Neutrophil (primary cell): ENCODE measurements around the gene PDE7B.

ENCODE experiments used
- H3K27ac ChIP-seq: fragments of 200-600 bp; sonication (generic); 2 replicates; pipeline ENCODE4 v1.5.1; 2016; ENCODE audit warnings: mild to moderate bottlenecking, moderate library complexity
- H3K27me3 ChIP-seq: fragments of 200-600 bp; sonication (generic); 2 replicates; pipeline ENCODE4 v1.6.0; 2016; ENCODE audit warnings: mild to moderate bottlenecking
- H3K36me3 ChIP-seq: fragments of 200-600 bp; sonication (generic); 2 replicates; pipeline ENCODE4 v1.5.1; 2017
- H3K4me1 ChIP-seq, 2 experiments: fragments of 200-600 bp in 1 of 2; sonication (generic) in 1 of 2; 1 replicate in 1 of 2; 2 replicates in 1 of 2; pipeline versions ENCODE4 v1.5.1 to v1.6.1; 2013 to 2016; ENCODE audit warnings: low read depth in 1 of 2, low read length in 1 of 2, mild to moderate bottlenecking in 1 of 2, moderate library complexity in 1 of 2; ENCODE audit not compliant: control insufficient read depth in 1 of 2, insufficient read depth in 1 of 2
- H3K4me3 ChIP-seq, 2 experiments: fragments of 200-600 bp in 1 of 2; sonication (generic) in 1 of 2; 1 replicate in 1 of 2; 2 replicates in 1 of 2; pipeline ENCODE4 v1.5.1; 2013 to 2016; ENCODE audit warnings: low read depth in 1 of 2, low read length in 1 of 2, mild to moderate bottlenecking in 1 of 2, moderate library complexity in 1 of 2
- H3K9me3 ChIP-seq: fragments of 200-600 bp; sonication (generic); 2 replicates; pipeline ENCODE4 v1.5.1; 2016
- TF ChIP-seq, protein P1 (sequence below): fragments of 200-600 bp; sonication (generic); IDR thresholded peaks from 2 replicates; pipeline ENCODE4 v1.5.1; 2016; ENCODE audit warnings: antibody characterized with exemption

PDE7B gene

DNA sequence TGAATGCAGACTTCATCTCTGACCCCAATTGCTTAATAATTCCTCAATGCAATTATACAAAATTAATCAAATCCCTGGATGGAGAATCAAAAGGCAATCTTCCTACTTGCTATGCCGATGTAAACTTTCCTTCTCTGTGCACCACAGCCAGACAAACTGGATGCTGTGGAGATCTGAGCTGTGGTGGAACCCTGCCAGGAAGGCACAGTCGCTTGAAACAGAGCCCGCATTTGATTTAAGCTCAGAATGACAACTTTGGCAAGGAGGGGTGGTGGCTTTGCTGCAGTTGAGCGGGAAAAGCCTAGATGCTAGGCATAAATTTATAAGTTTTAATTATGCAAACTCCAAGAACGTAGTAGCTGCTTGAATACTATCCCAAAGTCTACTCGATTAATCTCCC is 207.8 kb downstream of the PDE7B start:
- no peak overlapping the region for H3K27ac ChIP-seq
- TF ChIP-seq, protein P1, sequence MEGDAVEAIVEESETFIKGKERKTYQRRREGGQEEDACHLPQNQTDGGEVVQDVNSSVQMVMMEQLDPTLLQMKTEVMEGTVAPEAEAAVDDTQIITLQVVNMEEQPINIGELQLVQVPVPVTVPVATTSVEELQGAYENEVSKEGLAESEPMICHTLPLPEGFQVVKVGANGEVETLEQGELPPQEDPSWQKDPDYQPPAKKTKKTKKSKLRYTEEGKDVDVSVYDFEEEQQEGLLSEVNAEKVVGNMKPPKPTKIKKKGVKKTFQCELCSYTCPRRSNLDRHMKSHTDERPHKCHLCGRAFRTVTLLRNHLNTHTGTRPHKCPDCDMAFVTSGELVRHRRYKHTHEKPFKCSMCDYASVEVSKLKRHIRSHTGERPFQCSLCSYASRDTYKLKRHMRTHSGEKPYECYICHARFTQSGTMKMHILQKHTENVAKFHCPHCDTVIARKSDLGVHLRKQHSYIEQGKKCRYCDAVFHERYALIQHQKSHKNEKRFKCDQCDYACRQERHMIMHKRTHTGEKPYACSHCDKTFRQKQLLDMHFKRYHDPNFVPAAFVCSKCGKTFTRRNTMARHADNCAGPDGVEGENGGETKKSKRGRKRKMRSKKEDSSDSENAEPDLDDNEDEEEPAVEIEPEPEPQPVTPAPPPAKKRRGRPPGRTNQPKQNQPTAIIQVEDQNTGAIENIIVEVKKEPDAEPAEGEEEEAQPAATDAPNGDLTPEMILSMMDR: no peak

DNA sequence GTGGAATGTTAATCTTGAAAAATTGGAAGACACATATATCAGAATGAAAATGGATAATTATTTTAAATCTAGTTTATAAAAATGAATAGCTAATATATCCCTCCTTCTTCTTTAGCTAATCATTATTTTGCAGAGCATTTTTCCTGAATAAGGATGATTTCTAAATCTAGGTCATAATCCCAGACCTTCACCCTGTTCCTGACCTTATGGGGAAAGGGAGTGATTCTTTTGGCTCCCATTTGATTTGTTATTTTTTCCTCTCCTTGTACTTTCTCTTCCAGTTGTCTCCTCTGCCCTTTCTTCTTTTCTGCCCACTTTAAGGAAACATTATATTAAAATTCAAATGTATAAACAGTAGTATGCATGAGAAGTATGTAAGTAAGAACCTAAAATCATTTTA is 208.6 kb downstream of the PDE7B start:
- TF ChIP-seq, protein P1: no peak
- no peak overlapping the region for H3K27ac ChIP-seq
- H3K27me3 ChIP-seq: no peaks in the 10 kb centered on the region
- H3K4me1 ChIP-seq: no peaks in the 10 kb centered on the region
- no peaks in the 10 kb centered on the region for H3K9me3 ChIP-seq
- H3K36me3 ChIP-seq: no peaks in the 10 kb centered on the region
- no peak overlapping the region for H3K4me3 ChIP-seq

More for the DNA sequence above, 207.8 kb downstream of the PDE7B start:
- no peak overlapping the region for H3K4me3 ChIP-seq
- no peaks in the 10 kb centered on the region for H3K9me3 ChIP-seq
- H3K27me3 ChIP-seq: no peaks in the 10 kb centered on the region
- H3K36me3 ChIP-seq: no peaks in the 10 kb centered on the region
- no peaks in the 10 kb centered on the region for H3K4me1 ChIP-seq

DNA sequence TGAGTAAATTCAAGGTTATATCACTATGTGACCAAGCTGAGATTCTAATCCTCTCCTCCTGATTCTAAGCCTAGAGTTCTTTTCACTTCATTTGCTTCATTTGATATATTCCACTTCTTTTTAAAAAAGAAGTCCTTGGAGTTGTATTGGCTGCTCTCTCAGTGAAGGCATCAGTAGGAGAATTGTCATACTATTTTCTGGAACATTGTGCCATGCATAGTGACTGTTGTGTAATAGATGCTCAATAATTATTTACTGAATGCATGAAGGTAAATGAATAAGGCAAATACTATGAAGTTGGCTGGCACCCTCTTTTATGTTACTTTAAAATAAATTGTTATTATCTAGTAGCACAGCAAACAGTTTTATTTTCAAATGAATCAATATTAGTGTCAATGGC is 209.3 kb downstream of the PDE7B start:
- H3K4me3 ChIP-seq: no peak overlapping the region
- H3K27me3 ChIP-seq: no peaks in the 10 kb centered on the region
- no peaks in the 10 kb centered on the region for H3K4me1 ChIP-seq
- no peak overlapping the region for H3K27ac ChIP-seq
- H3K36me3 ChIP-seq: no peaks in the 10 kb centered on the region
- no peaks in the 10 kb centered on the region for H3K9me3 ChIP-seq
- TF ChIP-seq, protein P1: no peak

DNA sequence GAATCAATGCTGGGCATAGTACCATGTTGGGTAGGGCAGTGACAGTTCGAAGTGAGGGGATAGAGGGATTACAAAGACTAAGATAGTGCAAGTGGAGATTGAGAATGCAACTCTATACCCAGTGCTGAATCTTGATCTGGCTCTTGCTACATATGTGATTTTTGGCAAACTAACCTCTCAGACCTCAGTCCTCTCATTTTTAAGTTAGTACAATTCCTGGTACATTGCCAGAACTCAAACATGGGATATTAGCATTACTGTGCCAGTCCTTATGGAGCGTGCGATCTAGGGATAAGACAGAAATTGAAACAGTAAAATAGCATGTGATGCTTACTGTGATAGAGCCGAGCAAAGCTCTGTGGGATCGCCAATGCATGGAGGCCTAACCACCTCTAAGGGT is 210.2 kb downstream of the PDE7B start:
- TF ChIP-seq, protein P1: no peak
- Histone ChIP-seq H3K4me1 (no peaks in the 10 kb centered on the region), H3K27me3 (no peaks in the 10 kb centered on the region), H3K4me3 (no peak overlapping the region), H3K27ac (no peak overlapping the region), H3K36me3 (no peaks in the 10 kb centered on the region), H3K9me3 (no peaks in the 10 kb centered on the region)

DNA sequence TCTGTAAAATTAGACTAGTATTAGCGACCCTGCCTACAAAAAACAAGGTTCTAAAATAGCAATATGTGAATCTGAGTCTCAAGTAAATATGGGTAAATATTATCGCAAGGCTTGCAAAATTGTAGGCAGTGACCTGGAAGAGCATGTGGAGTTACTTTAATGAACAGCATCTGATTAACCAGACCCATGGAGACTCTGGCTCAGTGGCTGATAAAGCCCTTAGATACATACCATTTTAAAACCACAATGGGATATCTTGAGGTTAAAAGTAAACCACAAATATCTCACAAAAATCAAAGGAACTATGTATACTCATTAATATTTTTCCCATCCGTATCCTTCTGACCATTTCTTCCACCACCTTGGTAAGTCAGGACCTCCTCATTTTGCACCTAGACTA is 211.6 kb downstream of the PDE7B start:
- no peaks in the 10 kb centered on the region for H3K27me3 ChIP-seq
- no peak overlapping the region for H3K4me3 ChIP-seq
- no peaks in the 10 kb centered on the region for H3K4me1 ChIP-seq
- no peaks in the 10 kb centered on the region for H3K36me3 ChIP-seq
- TF ChIP-seq, protein P1: no peak
- H3K9me3 ChIP-seq: no peaks in the 10 kb centered on the region
- H3K27ac ChIP-seq: no peak overlapping the region

DNA sequence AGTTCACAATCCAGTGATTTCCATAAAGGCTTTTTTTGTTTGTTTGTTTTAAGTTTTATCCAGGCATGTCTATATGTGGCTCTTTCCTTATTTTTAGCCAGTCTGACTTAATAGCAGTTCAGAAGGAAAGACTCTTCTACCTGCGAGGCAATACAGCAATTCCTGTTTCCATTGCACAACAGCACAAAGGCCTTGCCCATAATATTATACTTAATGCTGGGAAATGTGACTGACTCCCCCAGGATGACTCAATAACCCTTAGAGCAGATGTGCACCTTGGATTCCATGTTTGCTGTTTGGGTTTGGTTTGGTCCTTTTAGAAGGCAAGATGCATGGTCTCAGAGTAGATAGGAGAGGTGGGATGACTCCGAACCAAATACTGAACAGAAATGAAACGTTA is 214.5 kb downstream of the PDE7B start:
- Histone ChIP-seq H3K36me3 (no peaks in the 10 kb centered on the region), H3K9me3 (no peaks in the 10 kb centered on the region), H3K4me3 (no peak overlapping the region), H3K27ac (no peak overlapping the region), H3K4me1 (no peaks in the 10 kb centered on the region), H3K27me3 (no peaks in the 10 kb centered on the region)
- TF ChIP-seq, protein P1: no peak
